H1 (cell line): ENCODE measurements around the gene NET1. TPM values are rescaled to one million over a fixed set of nuclear protein-coding genes. Genes with fewer than 3 reads are reported as not detected.

Source experiments
- CTCF ChIA-PET: fragments of 300-600 bp; sonication (Branson Sonifier 250); formaldehyde crosslinking; loops from one replicate; lab custom pipeline; 2021; ENCODE audit not compliant: partially characterized antibody; lab: Charles Lee
- POLR2A ChIA-PET: fragments of 300-600 bp; sonication (Branson Sonifier 250); formaldehyde crosslinking; loops from one replicate; lab custom pipeline; 2021; ENCODE audit warnings: inconsistent platforms; ENCODE audit not compliant: partially characterized antibody; lab: Charles Lee
- DNase-seq, 2 experiments: peaks; one replicate each; pipeline versions ENCODE4 v3.0.0 to v3.0.0-alpha.2; 2010 to 2022; ENCODE audit warnings: low spot score in 2 of 2, low read depth in 1 of 2, mixed read lengths in 1 of 2
- FAIRE-seq: peaks from 2 replicates; lab custom pipeline; 2011; peaks lifted over from hg19 to GRCh38; lab: Jason Lieb, UNC
- H2AFZ ChIP-seq: 2 replicates; pipeline ENCODE4 v1.8.1; 2012; ENCODE audit warnings: low read length, inconsistent platforms
- H2AK5ac ChIP-seq: 2 replicates; pipeline ENCODE4 v1.6.1; 2013; ENCODE audit warnings: low read depth, low read length
- H2BK120ac ChIP-seq: replicated peaks from 2 replicates; pipeline ENCODE3; 2013; ENCODE audit warnings: low read depth, low read length, inconsistent platforms
- H2BK12ac ChIP-seq: 2 replicates; pipeline ENCODE4 v1.6.1; 2013; ENCODE audit warnings: low read depth, low read length
- H2BK15ac ChIP-seq: 2 replicates; pipeline ENCODE4 v1.6.1; 2013; ENCODE audit warnings: low read length
- H2BK20ac ChIP-seq: 2 replicates; pipeline ENCODE4 v1.6.1; 2013; ENCODE audit warnings: low read length
- H2BK5ac ChIP-seq: 2 replicates; pipeline ENCODE4 v1.6.1; 2013; ENCODE audit warnings: low read depth, low read length
- H3K14ac ChIP-seq: 2 replicates; pipeline ENCODE4 v1.6.1; 2013; ENCODE audit warnings: inconsistent platforms; ENCODE audit not compliant: insufficient read length
- H3K18ac ChIP-seq: 2 replicates; pipeline ENCODE4 v1.6.1; 2013; ENCODE audit warnings: low read length; ENCODE audit errors: extremely low read depth
- H3K23ac ChIP-seq: 2 replicates; pipeline ENCODE4 v1.6.1; 2013; ENCODE audit warnings: inconsistent platforms; ENCODE audit not compliant: insufficient read length
- H3K23me2 ChIP-seq: 2 replicates; pipeline ENCODE4 v1.6.1; 2013; ENCODE audit warnings: low read depth, low read length
- H3K27ac ChIP-seq: 2 replicates; pipeline ENCODE4 v1.6.1; 2011; ENCODE audit warnings: low read depth, low read length, inconsistent platforms
- H3K27me3 ChIP-seq, 4 experiments: replicated peaks in 1 of 4; 1 replicate in 1 of 4; 2 replicates in 3 of 4; pipeline versions ENCODE4 v1.6.1 to v1.8.1; 2011 to 2013; ENCODE audit warnings: low read length in 3 of 4, mild to moderate bottlenecking in 3 of 4, inconsistent platforms in 2 of 4, mixed read lengths in 2 of 4, moderate library complexity in 1 of 4; ENCODE audit not compliant: control insufficient read depth in 3 of 4, insufficient read depth in 3 of 4; ENCODE audit errors: extremely low read depth in 1 of 4
- H3K36me3 ChIP-seq, 4 experiments: 2 replicates each; pipeline versions ENCODE4 v1.6.1 to v1.8.1; 2011 to 2013; ENCODE audit warnings: mild to moderate bottlenecking in 4 of 4, low read length in 3 of 4, moderate library complexity in 2 of 4, control low read depth in 1 of 4, inconsistent platforms in 1 of 4; ENCODE audit not compliant: insufficient read depth in 4 of 4, control insufficient read depth in 2 of 4
- H3K4ac ChIP-seq: replicated peaks from 2 replicates; pipeline ENCODE3; 2013; ENCODE audit warnings: low read length, low read depth, mixed read lengths, inconsistent platforms; ENCODE audit not compliant: insufficient read length
- H3K4me1 ChIP-seq, 4 experiments: replicated peaks in 1 of 4; 1 replicate in 1 of 4; 2 replicates in 3 of 4; pipeline versions ENCODE4 v1.6.1 to v1.8.1; 2011 to 2013; ENCODE audit warnings: low read length in 3 of 4, inconsistent platforms in 2 of 4, mixed read lengths in 1 of 4; ENCODE audit not compliant: insufficient read depth in 4 of 4, control insufficient read depth in 3 of 4
- H3K4me2 ChIP-seq, 2 experiments: 2 replicates each; pipeline versions ENCODE4 v1.6.1 to v1.8.1; 2011 to 2013; ENCODE audit warnings: low read depth in 2 of 2, low read length in 2 of 2, control low read depth in 1 of 2, inconsistent platforms in 1 of 2, mild to moderate bottlenecking in 1 of 2; ENCODE audit not compliant: insufficient read depth in 1 of 2
- H3K4me3 ChIP-seq, 4 experiments: fragments of 200-600, 300-600 bp in 1 of 4; sonication (generic), shearing (Covaris generic), sonication (Bioruptor Twin) in 1 of 4; 2 replicates each; pipeline versions ENCODE4 v1.5.1 to v1.8.1; 2011 to 2016; ENCODE audit warnings: low read length in 4 of 4, low read depth in 3 of 4, control low read depth in 2 of 4, inconsistent platforms in 2 of 4, mild to moderate bottlenecking in 2 of 4, mixed read lengths in 1 of 4, moderate library complexity in 1 of 4; ENCODE audit not compliant: insufficient read depth in 2 of 4; ENCODE audit errors: extremely low read depth in 1 of 4
- H3K56ac ChIP-seq: replicated peaks from 2 replicates; pipeline ENCODE3; 2013; ENCODE audit warnings: low read depth, mild to moderate bottlenecking, mixed read lengths, low read length, inconsistent platforms; ENCODE audit not compliant: insufficient read length
- H3K79me1 ChIP-seq: 2 replicates; pipeline ENCODE4 v1.6.1; 2013; ENCODE audit warnings: low read depth, low read length, control low read depth
- H3K79me2 ChIP-seq, 2 experiments: 2 replicates each; pipeline versions ENCODE4 v1.6.1 to v1.8.1; 2012 to 2013; ENCODE audit warnings: low read length in 2 of 2, mild to moderate bottlenecking in 2 of 2, inconsistent platforms in 1 of 2; ENCODE audit not compliant: insufficient read depth in 2 of 2, control insufficient read depth in 1 of 2
- H3K9ac ChIP-seq, 4 experiments: replicated peaks in 1 of 4; 1 replicate in 1 of 4; 2 replicates in 3 of 4; pipeline versions ENCODE4 v1.6.1 to v1.8.1; 2011 to 2013; ENCODE audit warnings: low read depth in 3 of 4, low read length in 3 of 4, control low read depth in 2 of 4, mild to moderate bottlenecking in 2 of 4, moderate library complexity in 2 of 4, inconsistent platforms in 1 of 4; ENCODE audit errors: extremely low read depth in 1 of 4
- H3K9me3 ChIP-seq, 2 experiments: 2 replicates each; pipeline versions ENCODE4 v1.6.1 to v1.8.1; 2012 to 2013; ENCODE audit warnings: mild to moderate bottlenecking in 2 of 2, moderate library complexity in 2 of 2, control low read depth in 1 of 2, inconsistent platforms in 1 of 2, low read depth in 1 of 2, low read length in 1 of 2, mixed read lengths in 1 of 2; ENCODE audit not compliant: insufficient read depth in 2 of 2
- H4K20me1 ChIP-seq, 2 experiments: replicated peaks in 1 of 2; 2 replicates each; pipeline versions ENCODE3 to v1.8.1; 2011 to 2013; ENCODE audit warnings: inconsistent platforms in 2 of 2, low read length in 2 of 2, mild to moderate bottlenecking in 1 of 2; ENCODE audit not compliant: insufficient read depth in 2 of 2, control insufficient read depth in 1 of 2
- H4K5ac ChIP-seq: 2 replicates; pipeline ENCODE4 v1.6.1; 2013; ENCODE audit warnings: low read length, low read depth, mixed read lengths, inconsistent platforms; ENCODE audit not compliant: insufficient read length
- H4K8ac ChIP-seq: 2 replicates; pipeline ENCODE4 v1.8.0; 2013; ENCODE audit warnings: mild to moderate bottlenecking, moderate library complexity, low read length, inconsistent platforms; ENCODE audit not compliant: insufficient read depth; ENCODE audit errors: extremely low read depth
- H4K91ac ChIP-seq: replicated peaks from 2 replicates; pipeline ENCODE3; 2013; ENCODE audit warnings: low read length, mixed read lengths, inconsistent platforms; ENCODE audit not compliant: insufficient read length
- KDM4A ChIP-seq: IDR thresholded peaks from one replicate; pipeline ENCODE4 v1.7.1; 2012; ENCODE audit warnings: low read depth, mild to moderate bottlenecking, moderate library complexity, low read length, inconsistent platforms; ENCODE audit not compliant: severe bottlenecking
- ZNF274 ChIP-seq: IDR thresholded peaks from 2 replicates; pipeline ENCODE4 v1.7.0; 2012; ENCODE audit warnings: low read length, borderline replicate concordance; ENCODE audit errors: extremely low read depth
- polyA plus RNA-seq, 7 experiments: library from polyadenylated mRNA; depleted of rRNA in 3 of 7; stranded (reverse) in 5 of 7; unstranded in 2 of 7; fragments of >200 nt in 5 of 7; fragments of 200-250 nt in 2 of 7; gene quantifications; 1 replicate in 5 of 7; 2 replicates in 1 of 7; 4 replicates in 1 of 7; pipeline versions ENCODE4 v1.2.1 to v1.2.3, GENCODE V29; 2011 to 2013; ENCODE audit warnings: missing spikeins in 2 of 7, mixed read lengths in 2 of 7
- total RNA-seq: library from RNA; stranded (reverse); fragmentation: NEBNext Ultra II Directional; extraction: Animal tissue kit (Norgen Biotek cat#: 25700); gene quantifications from 2 replicates; pipeline ENCODE4 v1.2.1, GENCODE V29; 2021

The NET1 gene
- total and polyA plus RNA-seq, 2 of the 8 experiments (the other 6 are each of a cell fraction or from before 2014, with no cell fraction given) = 21.5 to 117 TPM

DNA sequence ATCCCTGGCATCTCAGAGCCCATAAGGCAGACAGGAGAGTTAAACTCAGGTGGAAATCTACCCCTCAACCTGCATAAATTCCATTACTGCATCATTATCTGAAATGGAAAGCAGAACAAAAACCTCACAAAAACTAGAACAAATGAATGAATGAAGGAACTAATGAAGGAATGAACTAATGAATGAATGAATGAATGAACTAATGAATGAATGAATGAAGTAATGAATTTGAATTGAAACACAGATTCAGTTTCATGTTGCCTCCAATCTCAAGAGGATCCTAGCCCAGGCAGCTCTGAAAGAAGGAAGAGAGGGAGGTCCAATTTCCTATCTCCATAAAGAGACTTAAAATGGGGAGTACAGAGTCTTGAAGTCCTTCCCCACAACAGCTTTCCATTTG, 49.5 kb upstream of the NET1 start:
- no peak overlapping the region for H4K8ac ChIP-seq
- no peak overlapping the region for H3K27ac ChIP-seq
- no peak overlapping the region for H3K9ac ChIP-seq
- POLR2A ChIA-PET = no interaction called here
- H2AFZ ChIP-seq = no peak overlapping the region
- H3K14ac ChIP-seq = no peak overlapping the region
- H3K79me2 ChIP-seq = no peaks in the 10 kb centered on the region
- H2BK5ac ChIP-seq = no peak overlapping the region
- no peaks in the 10 kb centered on the region for H3K9me3 ChIP-seq
- no peak overlapping the region for H2AK5ac ChIP-seq
- no peak overlapping the region for H3K18ac ChIP-seq
- CTCF ChIA-PET = no interaction called here
- H4K5ac ChIP-seq = no peak overlapping the region
- H3K4me1 ChIP-seq = no peaks in the 10 kb centered on the region
- no peak overlapping the region for H3K4ac ChIP-seq
- no peaks in the 10 kb centered on the region for H4K20me1 ChIP-seq
- H3K56ac ChIP-seq = no peak overlapping the region
- H2BK120ac ChIP-seq = no peak overlapping the region
- no peak for DNase-seq
- H3K23me2 ChIP-seq = no peaks in the 10 kb centered on the region
- no peak for FAIRE-seq
- no peak overlapping the region for H3K4me2 ChIP-seq
- no peak overlapping the region for H2BK20ac ChIP-seq
- no peak overlapping the region for H2BK15ac ChIP-seq
- no peak overlapping the region for H4K91ac ChIP-seq
- H3K36me3 ChIP-seq = no peaks in the 10 kb centered on the region
- no peak overlapping the region for H3K4me3 ChIP-seq
- H2BK12ac ChIP-seq = no peak overlapping the region
- H3K23ac ChIP-seq = no peak overlapping the region
- H3K79me1 ChIP-seq = no peaks in the 10 kb centered on the region
- no peaks in the 10 kb centered on the region; a peak in 1 of 7 replicates for H3K27me3 ChIP-seq
- no peak for TF ChIP-seq ZNF274
- no peak for TF ChIP-seq KDM4A
